Neural crest cell (in vitro differentiated cells): ENCODE results near the gene TTBK2. TPM values are rescaled to one million over a fixed set of nuclear protein-coding genes. Genes with fewer than 3 reads are reported as not detected.
"Not testable (repeated sequence)": the region's sequence is repeated elsewhere in the genome, so short reads cannot be mapped to it uniquely, and the experiment has no call there.

Source experiments
- DNase-seq: peaks from one replicate; pipeline ENCODE4 v3.0.0; 2021; ENCODE audit warnings: low read depth, mixed read lengths, low spot score
- H3K27ac Mint-ChIP-seq: one replicate; pipeline ENCODE4 v1.8.0; 2021; ENCODE audit warnings: mild to moderate bottlenecking, mixed read lengths; ENCODE audit not compliant: unreplicated experiment
- H3K27me3 Mint-ChIP-seq: 2 replicates; pipeline ENCODE4 v1.8.0; 2021; ENCODE audit warnings: low read depth, mild to moderate bottlenecking, mixed read lengths
- H3K36me3 Mint-ChIP-seq: 2 replicates; pipeline ENCODE4 v1.8.0; 2021; ENCODE audit warnings: low read depth, mild to moderate bottlenecking, mixed read lengths
- H3K4me1 Mint-ChIP-seq: 2 replicates; pipeline ENCODE4 v1.8.0; 2021; ENCODE audit warnings: mixed read lengths
- H3K4me3 Mint-ChIP-seq: one replicate; pipeline ENCODE4 v1.8.0; 2021; ENCODE audit warnings: mild to moderate bottlenecking, mixed read lengths
- H3K9me3 Mint-ChIP-seq: 2 replicates; pipeline ENCODE4 v1.8.0; 2021; ENCODE audit warnings: mixed read lengths
- long read RNA-seq: library from polyadenylated mRNA; unstranded; transcript quantifications from one replicate; pipeline ENCODE4 v2.0.0, GENCODE V29; 2020
- total RNA-seq: library from RNA; stranded (reverse); gene quantifications from 2 replicates; pipeline ENCODE4 v1.2.1, GENCODE V29; 2021
- TF ChIP-seq, protein P1 (sequence below): fragments of 200-600 bp; sonication (generic); conservative IDR thresholded peaks from 2 replicates; pipeline ENCODE4 v1.5.0; 2021; ENCODE audit warnings: antibody characterized with exemption, mild to moderate bottlenecking

The TTBK2 gene
- 25.4 and 28.2 TPM in 2 replicates for total RNA-seq
- long read RNA-seq, partial matches to known transcripts, result 4 of 7 reads
- long read RNA-seq, other reads (novel, unspliced or antisense), result 3 of 7 reads

DNA sequence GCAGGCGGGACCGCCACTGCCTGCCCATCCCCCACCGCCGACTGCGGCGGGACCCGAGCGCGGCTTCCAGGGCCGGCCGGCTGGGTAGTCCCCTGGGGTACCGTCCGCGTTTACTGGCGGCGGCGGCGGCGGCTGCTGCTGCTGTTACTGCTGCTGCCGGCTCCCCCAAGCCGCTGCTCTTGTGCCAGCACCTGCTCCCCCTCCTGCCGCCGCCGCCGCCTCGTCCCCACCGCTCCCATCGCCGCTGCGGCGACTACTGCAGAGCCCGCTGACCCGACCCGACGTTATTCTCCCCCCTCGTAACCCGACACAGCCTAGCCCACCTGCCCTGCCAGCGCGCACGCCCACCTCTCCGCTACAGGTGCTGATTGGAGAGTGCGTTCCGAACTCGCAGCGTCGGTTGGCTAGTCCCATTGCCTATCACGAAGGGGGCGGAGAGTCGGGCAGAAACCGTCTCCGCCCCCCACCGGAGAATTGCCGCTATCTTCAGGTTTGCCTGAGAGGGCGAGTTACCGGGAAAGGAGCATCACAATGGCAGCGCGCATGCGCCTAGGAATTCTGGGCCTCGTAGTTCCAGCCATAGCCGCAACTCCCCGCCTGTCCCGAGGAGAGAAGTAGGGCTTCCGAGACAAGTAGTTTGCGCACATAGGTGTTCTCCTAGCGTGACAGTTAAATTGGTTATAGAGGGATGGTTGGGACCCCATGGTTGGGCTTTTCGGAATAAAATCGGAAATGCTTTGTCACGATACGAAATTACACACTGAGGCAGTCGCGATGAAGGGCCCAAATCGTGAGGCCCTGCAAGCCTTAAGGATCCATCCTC is at the start of gene TTBK2:
TTBK2 (minus strand) TSS at position 260 of the 823 bp plus-strand sequence. CDS start 42,161 bp downstream, outside the sequence.
- H3K4me1 Mint-ChIP-seq, result peaks cover 29% of the 10 kb centered on the region
- no peaks in the 10 kb centered on the region for H3K27me3 Mint-ChIP-seq
- TF ChIP-seq, protein P1, sequence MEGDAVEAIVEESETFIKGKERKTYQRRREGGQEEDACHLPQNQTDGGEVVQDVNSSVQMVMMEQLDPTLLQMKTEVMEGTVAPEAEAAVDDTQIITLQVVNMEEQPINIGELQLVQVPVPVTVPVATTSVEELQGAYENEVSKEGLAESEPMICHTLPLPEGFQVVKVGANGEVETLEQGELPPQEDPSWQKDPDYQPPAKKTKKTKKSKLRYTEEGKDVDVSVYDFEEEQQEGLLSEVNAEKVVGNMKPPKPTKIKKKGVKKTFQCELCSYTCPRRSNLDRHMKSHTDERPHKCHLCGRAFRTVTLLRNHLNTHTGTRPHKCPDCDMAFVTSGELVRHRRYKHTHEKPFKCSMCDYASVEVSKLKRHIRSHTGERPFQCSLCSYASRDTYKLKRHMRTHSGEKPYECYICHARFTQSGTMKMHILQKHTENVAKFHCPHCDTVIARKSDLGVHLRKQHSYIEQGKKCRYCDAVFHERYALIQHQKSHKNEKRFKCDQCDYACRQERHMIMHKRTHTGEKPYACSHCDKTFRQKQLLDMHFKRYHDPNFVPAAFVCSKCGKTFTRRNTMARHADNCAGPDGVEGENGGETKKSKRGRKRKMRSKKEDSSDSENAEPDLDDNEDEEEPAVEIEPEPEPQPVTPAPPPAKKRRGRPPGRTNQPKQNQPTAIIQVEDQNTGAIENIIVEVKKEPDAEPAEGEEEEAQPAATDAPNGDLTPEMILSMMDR, result peak; percentile 28
- H3K9me3 Mint-ChIP-seq, result no peaks in the 10 kb centered on the region
- peak; percentile 96 for DNase-seq
- peak within 1 kb of the TSS; percentile 96 for H3K4me3 Mint-ChIP-seq
- H3K27ac Mint-ChIP-seq, result peak within 1 kb of the TSS; percentile 85
- no peaks in the 10 kb centered on the region for H3K36me3 Mint-ChIP-seq

DNA sequence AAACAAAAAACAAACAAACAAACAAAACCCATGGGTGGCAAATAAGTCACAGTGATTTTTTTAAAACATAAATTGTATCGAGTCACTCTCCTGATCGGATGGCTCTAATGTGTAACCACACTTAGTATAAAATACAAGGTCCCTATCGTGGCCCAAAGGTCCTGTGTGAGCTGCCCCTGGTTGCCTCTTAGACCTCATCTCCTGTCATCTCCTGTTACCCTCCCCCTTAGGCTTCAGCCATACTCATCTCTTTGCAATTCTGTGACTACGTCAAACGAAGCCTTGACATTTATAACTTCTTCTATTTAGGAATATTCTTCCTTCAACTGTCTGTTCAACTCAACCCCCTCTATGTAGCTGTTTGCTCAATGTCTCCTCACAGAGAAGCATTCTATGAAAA is 43.9 kb upstream of the TTBK2 start:
- no peaks in the 10 kb centered on the region for H3K4me1 Mint-ChIP-seq
- H3K9me3 Mint-ChIP-seq, result peaks cover 4% of the 10 kb centered on the region
- no peaks in the 10 kb centered on the region for H3K27me3 Mint-ChIP-seq
- DNase-seq, result no peak
- no peak overlapping the region for H3K4me3 Mint-ChIP-seq
- TF ChIP-seq, protein P1, result no peak
- peak overlapping the region; percentile 48 for H3K27ac Mint-ChIP-seq
- peaks cover 22% of the 10 kb centered on the region for H3K36me3 Mint-ChIP-seq

DNA sequence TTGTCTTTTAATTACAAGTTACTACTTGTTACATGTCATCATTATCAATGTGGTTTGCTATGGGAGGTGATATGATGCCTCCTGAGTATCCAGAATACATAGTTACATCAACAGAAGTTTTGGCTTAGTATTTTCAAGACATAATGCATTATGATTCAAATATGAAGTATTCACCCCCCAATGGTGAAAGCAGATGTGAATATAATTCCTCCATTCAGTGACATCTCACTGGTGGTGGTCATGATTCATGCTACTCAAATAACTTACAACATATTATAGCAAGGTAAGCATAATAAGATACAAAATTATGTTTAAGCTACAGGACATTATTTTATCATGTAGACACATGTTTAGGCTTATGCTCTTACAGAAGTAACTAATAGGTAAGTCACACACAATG is 34.9 kb upstream of the TTBK2 start:
- no peak overlapping the region for H3K4me3 Mint-ChIP-seq
- H3K9me3 Mint-ChIP-seq, result no peaks in the 10 kb centered on the region
- no peaks in the 10 kb centered on the region for H3K4me1 Mint-ChIP-seq
- TF ChIP-seq, protein P1, result no peak
- peaks cover 37% of the 10 kb centered on the region for H3K36me3 Mint-ChIP-seq
- H3K27me3 Mint-ChIP-seq, result no peaks in the 10 kb centered on the region
- no peak overlapping the region for H3K27ac Mint-ChIP-seq
- DNase-seq, result no peak

DNA sequence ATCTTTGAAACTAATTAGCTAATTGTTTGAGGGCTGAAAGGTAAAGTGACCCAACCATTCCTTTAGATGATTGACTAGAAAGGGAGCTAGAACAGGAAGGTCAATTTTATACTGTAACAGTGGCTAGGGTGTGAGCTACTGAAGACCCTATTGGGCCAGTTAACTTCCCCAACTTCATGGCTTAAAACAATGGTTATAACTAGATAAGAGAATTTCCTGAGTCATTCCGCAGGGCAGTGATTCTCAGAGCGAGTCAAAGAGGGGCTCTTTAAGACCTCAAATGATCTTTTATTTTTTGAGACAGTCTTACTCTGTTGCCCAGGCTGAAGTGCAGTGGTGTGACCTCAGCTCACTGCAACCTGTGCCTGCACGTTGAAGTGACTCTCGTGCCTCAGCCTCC is 33.7 kb upstream of the TTBK2 start:
- Mint-ChIP-seq H3K36me3 (peaks cover 35% of the 10 kb centered on the region), H3K27me3 (no peaks in the 10 kb centered on the region)
- DNase-seq, result no peak

DNA sequence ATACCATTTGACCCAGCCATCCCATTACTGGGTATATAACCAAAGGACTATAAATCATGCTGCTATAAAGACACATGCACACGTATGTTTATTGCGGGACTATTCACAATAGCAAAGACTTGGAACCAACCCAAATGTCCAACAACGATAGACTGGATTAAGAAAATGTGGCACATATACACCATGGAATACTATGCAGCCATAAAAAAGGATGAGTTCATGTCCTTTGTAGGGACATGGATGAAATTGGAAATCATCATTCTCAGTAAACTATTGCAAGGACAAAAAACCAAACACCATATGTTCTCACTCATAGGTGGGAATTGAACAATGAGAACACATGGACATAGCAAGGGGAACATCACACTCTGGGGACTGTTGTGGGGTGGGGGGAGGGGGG is 28.3 kb upstream of the TTBK2 start:
- not testable (repeated sequence) for H3K27ac Mint-ChIP-seq, H3K4me3 Mint-ChIP-seq, H3K27me3 Mint-ChIP-seq, H3K4me1 Mint-ChIP-seq, DNase-seq, H3K9me3 Mint-ChIP-seq
- H3K36me3 Mint-ChIP-seq, result peaks cover 26% of the 10 kb centered on the region

More for the DNA sequence above, 33.7 kb upstream of the TTBK2 start:
- Mint-ChIP-seq H3K9me3 (no peaks in the 10 kb centered on the region), H3K4me3 (no peak overlapping the region), H3K27ac (no peak overlapping the region), H3K4me1 (no peaks in the 10 kb centered on the region)
- TF ChIP-seq, protein P1, result no peak

DNA sequence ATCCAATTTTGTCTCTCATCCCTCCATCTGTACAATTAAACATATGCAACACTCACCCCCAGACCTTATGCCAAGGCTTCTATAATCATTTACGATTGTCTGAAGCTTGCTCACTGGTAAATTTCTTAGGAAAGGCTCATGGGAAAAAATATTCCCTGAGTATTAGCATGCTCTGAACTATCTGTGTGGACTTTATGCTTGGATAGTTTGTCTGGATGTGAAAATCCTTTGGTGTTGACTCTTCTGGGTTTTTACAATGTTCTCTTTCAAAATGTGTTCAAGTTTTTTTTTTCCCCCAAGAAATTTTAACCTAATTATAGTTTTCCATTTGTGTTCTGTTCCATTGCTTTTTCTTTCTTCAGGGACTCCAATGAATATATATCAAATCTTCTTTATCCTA is 19.9 kb upstream of the TTBK2 start:
- H3K27me3 Mint-ChIP-seq, result no peaks in the 10 kb centered on the region
- DNase-seq, result no peak
- H3K4me3 Mint-ChIP-seq, result no peak overlapping the region
- no peaks in the 10 kb centered on the region for H3K4me1 Mint-ChIP-seq
- no peaks in the 10 kb centered on the region for H3K9me3 Mint-ChIP-seq
- TF ChIP-seq, protein P1, result no peak
- H3K27ac Mint-ChIP-seq, result peak overlapping the region; percentile 11
- peaks cover 5% of the 10 kb centered on the region for H3K36me3 Mint-ChIP-seq
